OCI-LY1 (cell line): ENCODE data around the gene SLC8A1.

Experiments
- EZH2 ChIP-seq: fragments of 200-600 bp; sonication (generic), shearing (Covaris generic); IDR thresholded peaks from 2 replicates; pipeline ENCODE4 v1.8.0; 2017; ENCODE audit warnings: borderline replicate concordance, mixed run types, mild to moderate bottlenecking, antibody characterized with exemption, low read length, moderate library complexity, mixed read lengths
- TF ChIP-seq, protein P1 (sequence below): fragments of 200-600 bp; sonication (generic), shearing (Covaris generic); IDR thresholded peaks from 2 replicates; pipeline ENCODE4 v1.5.1; 2017; ENCODE audit warnings: mild to moderate bottlenecking, antibody characterized with exemption, low read length, moderate library complexity, mixed read lengths

GRCh38 chr2:40421631-40422297 lies 30.1 kb downstream of the SLC8A1 start:
- TF ChIP-seq, protein P1, sequence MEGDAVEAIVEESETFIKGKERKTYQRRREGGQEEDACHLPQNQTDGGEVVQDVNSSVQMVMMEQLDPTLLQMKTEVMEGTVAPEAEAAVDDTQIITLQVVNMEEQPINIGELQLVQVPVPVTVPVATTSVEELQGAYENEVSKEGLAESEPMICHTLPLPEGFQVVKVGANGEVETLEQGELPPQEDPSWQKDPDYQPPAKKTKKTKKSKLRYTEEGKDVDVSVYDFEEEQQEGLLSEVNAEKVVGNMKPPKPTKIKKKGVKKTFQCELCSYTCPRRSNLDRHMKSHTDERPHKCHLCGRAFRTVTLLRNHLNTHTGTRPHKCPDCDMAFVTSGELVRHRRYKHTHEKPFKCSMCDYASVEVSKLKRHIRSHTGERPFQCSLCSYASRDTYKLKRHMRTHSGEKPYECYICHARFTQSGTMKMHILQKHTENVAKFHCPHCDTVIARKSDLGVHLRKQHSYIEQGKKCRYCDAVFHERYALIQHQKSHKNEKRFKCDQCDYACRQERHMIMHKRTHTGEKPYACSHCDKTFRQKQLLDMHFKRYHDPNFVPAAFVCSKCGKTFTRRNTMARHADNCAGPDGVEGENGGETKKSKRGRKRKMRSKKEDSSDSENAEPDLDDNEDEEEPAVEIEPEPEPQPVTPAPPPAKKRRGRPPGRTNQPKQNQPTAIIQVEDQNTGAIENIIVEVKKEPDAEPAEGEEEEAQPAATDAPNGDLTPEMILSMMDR, result no peak
- TF ChIP-seq EZH2, result no peak
